Lower leg skin (tissue), 4 donors: ENCODE data around the gene A2ML1. TPM values are rescaled to one million over a fixed set of nuclear protein-coding genes. Genes with fewer than 3 reads are reported as not detected.

ENCODE experiments used
- DNase-seq, 2 donors: peaks; one replicate each; pipeline ENCODE4 v3.0.0-alpha.2; 2019; ENCODE audit warnings: low spot score in 2 of 2
- H3K4me3 ChIP-seq: fragments of 200-600 bp; sonication (generic); 2 replicates; pipeline ENCODE4 v1.5.1; 2017; ENCODE audit warnings: mild to moderate bottlenecking, low read depth; ENCODE audit not compliant: poor library complexity, severe bottlenecking
- CTCF ChIP-seq, 3 donors: fragments of 450-650 bp; IDR thresholded peaks; one replicate each; pipeline ENCODE4 v1.5.1; 2016; ENCODE audit warnings: antibody characterized with exemption in 3 of 3, mild to moderate bottlenecking in 3 of 3, moderate library complexity in 2 of 3
- POLR2A ChIP-seq, 2 donors: fragments of 450-650 bp; IDR thresholded peaks; one replicate each; pipeline ENCODE4 v1.6.1; 2016 to 2017; ENCODE audit warnings: antibody characterized with exemption in 2 of 2, mild to moderate bottlenecking in 1 of 2, moderate library complexity in 1 of 2
- WGBS, 2 donors: methylation state at CpG; one replicate each; pipeline ENCODE4 v1.1.5; 2018; 5-methylcytosine and 5-hydroxymethylcytosine counted together
- intact Hi-C: fragments of 100-400 bp; cut with DNase I; formaldehyde crosslinking; loops from one replicate; pipeline ENCODE4 v1.15.0; 2023; ENCODE audit warnings: low total_unique reads
- total RNA-seq, 4 donors: library from RNA; depleted of rRNA; stranded (reverse); fragments of >200 nt; gene quantifications; one replicate each; pipeline ENCODE4 v1.1.0, GENCODE V29; 2016

Gene A2ML1
- 100 to 1,000 TPM; 124 to 341 (median 216) TPM for total RNA-seq

GRCh38 chr12:8822298-8822697, at the start of gene A2ML1:
A2ML1 (plus strand) TSS chr12:8822621; CDS start chr12:8822652, 31 bp downstream.
- DNase-seq: no peak

DNA sequence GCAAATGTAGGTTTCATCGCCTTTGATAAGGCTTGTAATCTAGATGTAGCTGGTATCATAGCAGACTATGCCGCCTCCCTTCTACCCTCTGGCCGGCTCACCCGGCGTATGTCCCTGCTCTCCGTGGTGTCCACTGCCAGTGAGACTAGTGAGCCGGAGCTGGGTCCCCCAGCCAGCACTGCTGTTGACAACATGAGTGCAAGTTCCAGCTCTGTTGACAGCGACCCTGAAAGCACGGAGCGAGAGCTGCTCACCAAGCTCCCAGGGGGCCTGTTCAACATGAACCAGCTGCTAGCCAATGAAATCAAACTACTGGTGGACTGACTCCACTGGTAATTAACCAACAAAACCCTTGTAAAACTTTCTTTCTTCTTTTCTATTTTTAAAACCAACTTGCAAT, 49.0 kb upstream of the A2ML1 start:
- TF ChIP-seq POLR2A (IDR thresholded peaks at IDR 0.05) (no peak), CTCF (IDR thresholded peaks at IDR 0.05) (no peak)
- intact Hi-C loops: no loop called here
- no peak overlapping the region for H3K4me3 ChIP-seq
- 87 to 90% methylated on average over 10 of the region's 10 CpGs for WGBS, 2 donors
- DNase-seq: no peak

More at GRCh38 chr12:8822298-8822697, at the start of gene A2ML1:
- TF ChIP-seq POLR2A (IDR thresholded peaks at IDR 0.05) (no peak), CTCF (IDR thresholded peaks at IDR 0.05) (no peak)
- intact Hi-C loops: no loop called here
- H3K4me3 ChIP-seq: no peak within 1 kb of the TSS
- WGBS, 2 donors: 22 to 69% methylated on average over 3 of the region's 3 CpGs

DNA sequence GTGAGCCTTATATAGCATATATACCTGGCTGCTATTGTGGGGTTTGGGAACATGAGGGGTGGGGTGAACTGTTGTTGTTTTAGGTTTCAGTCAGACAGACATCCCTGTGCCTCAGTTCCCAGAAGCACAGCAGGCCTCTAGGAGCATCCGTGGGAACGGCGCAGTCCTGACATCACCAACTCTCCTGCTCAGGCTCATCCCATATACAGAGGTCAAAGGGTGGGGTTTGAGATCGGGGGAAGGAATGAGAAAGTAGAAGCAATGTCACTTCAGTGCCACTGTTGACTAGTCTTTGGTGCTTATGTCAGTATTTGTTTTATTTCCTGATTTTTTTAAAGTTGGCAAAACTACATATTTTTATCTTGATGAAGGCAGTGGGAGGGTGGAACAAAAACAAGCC, 43.1 kb upstream of the A2ML1 start:
- WGBS, 2 donors: 88 to 89% methylated on average over 4 of the region's 4 CpGs
- intact Hi-C loops: no loop called here
- DNase-seq: no peak
- no peak overlapping the region for H3K4me3 ChIP-seq
- TF ChIP-seq CTCF (IDR thresholded peaks at IDR 0.05) (no peak), POLR2A (IDR thresholded peaks at IDR 0.05) (no peak)

DNA sequence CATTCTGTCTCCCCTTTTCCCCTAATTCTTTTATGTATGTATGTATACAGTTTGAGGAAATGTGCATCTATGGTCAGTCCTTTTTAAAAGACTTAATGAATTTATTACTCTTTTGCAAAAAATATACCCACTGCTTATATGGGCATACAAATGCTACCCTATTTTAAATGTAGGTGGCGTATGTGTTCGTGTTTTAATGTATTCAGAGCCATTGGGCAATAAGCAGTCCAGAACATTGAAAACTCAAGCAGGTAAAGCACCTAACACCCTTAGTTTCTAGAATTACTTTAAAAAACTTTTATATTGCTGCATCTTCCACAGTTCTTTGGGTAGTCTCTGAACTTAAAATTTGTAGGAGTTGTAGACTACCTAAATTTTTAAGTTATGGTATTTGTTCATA, 42.6 kb upstream of the A2ML1 start:
- intact Hi-C loops: loop anchor here (10.0 kb wide), 1 partner anchor 75 kb away; no protein-coding TSS in a partner anchor
- TF ChIP-seq CTCF (IDR thresholded peaks at IDR 0.05): no peak
- no peak for TF ChIP-seq POLR2A (IDR thresholded peaks at IDR 0.05)
- DNase-seq: no peak
- 70 to 79% methylated on average over 2 of the region's 2 CpGs for WGBS, 2 donors
- no peak overlapping the region for H3K4me3 ChIP-seq

DNA sequence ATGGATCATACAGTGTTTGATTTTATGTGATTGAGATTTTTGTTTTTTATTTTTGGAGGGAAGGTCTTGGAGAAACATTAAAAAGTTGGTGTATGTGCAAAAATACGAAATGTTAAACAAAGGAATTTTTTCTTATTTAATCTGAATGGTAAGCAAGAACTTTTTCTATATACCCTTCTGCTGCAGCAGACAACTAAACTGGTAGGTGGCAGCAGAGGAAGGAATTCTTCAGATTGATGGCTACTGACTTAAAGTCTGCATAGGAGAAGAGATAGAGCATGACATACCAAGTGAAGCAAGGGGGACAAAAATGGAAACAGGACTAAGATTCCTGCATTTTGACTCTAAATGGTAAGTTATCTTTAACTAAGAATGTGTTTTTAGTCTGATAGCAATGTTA, 42.0 kb upstream of the A2ML1 start:
- WGBS, 2 donors: 66 to 78% methylated on average over 1 of the region's 1 CpG
- DNase-seq: no peak
- H3K4me3 ChIP-seq: no peak overlapping the region
- TF ChIP-seq CTCF (IDR thresholded peaks at IDR 0.05): no peak
- intact Hi-C loops: loop anchor here (10.0 kb wide), 1 partner anchor 74 kb away; no protein-coding TSS in a partner anchor
